ENCODE results near the gene TBCD. TPM values are rescaled to one million over a fixed set of nuclear protein-coding genes. Genes with fewer than 3 reads are reported as not detected.
"Not testable (repeated sequence)": the region's sequence is repeated elsewhere in the genome, so short reads cannot be mapped to it uniquely, and the experiment has no call there.

TBCD gene
- total RNA-seq, 1 experiment from 2014 or later = 181 TPM

DNA sequence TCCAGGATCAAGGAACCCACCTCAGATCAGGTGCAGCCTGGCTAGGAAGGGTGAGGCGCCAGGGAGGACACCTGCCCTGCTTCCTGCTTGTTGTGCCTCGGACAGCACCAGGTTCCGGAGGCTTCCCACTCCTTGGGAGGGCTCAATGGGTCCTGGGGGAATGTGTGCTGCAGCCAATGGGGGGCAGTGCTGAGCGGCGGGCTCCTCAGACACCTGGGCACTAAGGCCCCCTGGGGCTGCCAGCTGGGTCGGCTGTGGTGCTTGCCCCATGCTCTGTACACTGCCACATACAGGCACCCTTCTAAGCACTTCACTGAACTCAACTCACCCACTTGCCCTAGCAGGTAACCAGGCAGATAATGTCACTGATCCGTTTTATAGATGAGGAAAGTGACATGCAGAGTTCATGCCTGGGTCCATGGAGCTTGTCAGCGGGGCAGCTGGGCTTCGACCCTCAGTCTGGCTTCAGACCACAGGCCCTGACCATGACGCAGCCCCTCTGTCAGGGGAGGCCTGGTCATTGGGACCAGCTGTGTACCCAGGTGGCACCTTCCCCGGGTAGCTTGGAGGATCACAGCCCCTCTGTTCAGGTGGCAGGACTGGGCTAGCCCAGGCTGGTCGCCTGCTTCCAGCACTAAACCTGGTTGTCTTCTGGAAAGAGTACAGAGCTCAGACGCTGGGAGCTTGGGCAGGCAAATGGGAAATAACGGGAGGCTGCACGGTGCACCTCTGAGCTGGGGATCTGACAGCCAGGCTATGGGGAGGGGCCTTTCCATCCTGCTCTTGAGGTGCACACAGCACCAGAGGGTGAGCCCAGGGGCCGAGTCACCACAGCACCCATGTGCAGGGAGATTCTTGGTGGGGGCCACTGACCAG lies 8.3 kb upstream of the TBCD start:
- Histone ChIP-seq H3K4me1 (no peaks in the 10 kb centered on the region), H3K4me3 (no peak overlapping the region), H3K27me3 (no peaks in the 10 kb centered on the region), H3K36me3 (peaks cover 14% of the 10 kb centered on the region), H3K27ac (no peak overlapping the region), H3K9me3 (replicated peaks) (peaks cover 19% of the 10 kb centered on the region)
- DNase-seq = no peak

DNA sequence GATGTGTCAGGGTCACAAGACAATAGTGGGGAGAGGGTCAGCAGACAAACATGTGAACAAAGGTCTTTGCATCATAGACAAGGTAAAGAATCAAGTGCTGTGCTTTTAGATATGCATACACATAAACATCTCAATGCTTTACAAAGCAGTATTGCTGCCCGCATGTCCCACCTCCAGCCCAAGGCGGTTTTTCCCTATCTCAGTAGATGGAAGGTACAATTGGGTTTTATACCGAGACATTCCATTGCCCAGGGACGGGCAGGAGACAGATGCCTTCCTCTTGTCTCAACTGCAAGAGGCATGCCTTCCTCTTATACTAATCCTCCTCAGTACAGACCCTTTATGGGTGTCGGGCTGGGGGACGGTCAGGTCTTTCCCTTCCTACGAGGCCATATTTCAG lies 7.1 kb upstream of the TBCD start:
- H3K4me1 ChIP-seq, DNase-seq, H3K27ac ChIP-seq, H3K27me3 ChIP-seq, H3K4me3 ChIP-seq: not testable (repeated sequence)
- Histone ChIP-seq H3K9me3 (replicated peaks) (peaks cover 19% of the 10 kb centered on the region), H3K36me3 (peaks cover 12% of the 10 kb centered on the region)

DNA sequence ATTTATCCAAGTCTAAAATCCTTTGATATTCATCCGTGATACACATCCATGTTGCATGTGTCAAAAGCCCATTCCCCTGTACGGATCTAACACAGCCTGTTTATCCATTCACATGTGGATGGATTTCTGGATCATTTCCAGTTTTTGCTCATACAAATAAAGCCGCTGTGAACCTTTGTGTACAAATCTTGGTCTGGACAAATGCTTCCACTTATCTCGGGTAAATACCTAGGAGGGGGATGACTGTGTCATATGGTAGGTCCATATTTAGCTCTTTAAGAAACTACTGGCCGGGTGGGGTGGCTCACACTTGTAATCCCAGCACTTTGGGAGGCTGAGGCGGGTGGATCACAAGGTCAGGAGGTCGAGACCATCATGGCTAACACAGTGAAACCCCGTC lies 6.3 kb upstream of the TBCD start:
- Histone ChIP-seq H3K4me3 (no peak overlapping the region), H3K27ac (no peak overlapping the region), H3K27me3 (no peaks in the 10 kb centered on the region), H3K4me1 (no peaks in the 10 kb centered on the region), H3K36me3 (peaks cover 10% of the 10 kb centered on the region), H3K9me3 (replicated peaks) (peaks cover 18% of the 10 kb centered on the region)
- no peak for DNase-seq

DNA sequence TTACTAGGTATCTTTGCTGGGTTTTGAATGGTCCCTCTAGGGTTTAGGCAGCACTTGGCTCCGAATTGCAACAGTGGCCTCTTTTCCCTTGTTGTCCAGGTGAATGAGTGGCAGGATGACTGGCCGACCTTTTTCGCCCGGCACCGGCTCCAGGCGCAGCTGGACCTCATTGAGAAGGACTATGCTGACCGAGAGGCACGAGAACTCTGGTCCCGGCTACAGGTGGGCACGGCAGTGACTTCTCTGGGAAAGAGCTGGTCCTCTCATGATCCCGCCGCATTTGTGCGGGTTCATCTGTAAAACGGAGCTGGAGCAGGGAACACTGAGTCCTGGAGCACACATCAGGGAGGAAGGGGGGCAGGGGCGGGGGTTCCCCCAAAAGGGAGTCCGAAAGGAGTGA lies 3.1 kb upstream of the TBCD start:
- no peak overlapping the region for H3K27ac ChIP-seq
- H3K4me3 ChIP-seq = no peak overlapping the region
- no peak for DNase-seq
- H3K9me3 ChIP-seq (replicated peaks) = peaks cover 5% of the 10 kb centered on the region
- H3K36me3 ChIP-seq = no peaks in the 10 kb centered on the region
- H3K4me1 ChIP-seq = peaks cover 3% of the 10 kb centered on the region; the same call in 1 of the 2 replicates
- H3K27me3 ChIP-seq = no peaks in the 10 kb centered on the region

DNA sequence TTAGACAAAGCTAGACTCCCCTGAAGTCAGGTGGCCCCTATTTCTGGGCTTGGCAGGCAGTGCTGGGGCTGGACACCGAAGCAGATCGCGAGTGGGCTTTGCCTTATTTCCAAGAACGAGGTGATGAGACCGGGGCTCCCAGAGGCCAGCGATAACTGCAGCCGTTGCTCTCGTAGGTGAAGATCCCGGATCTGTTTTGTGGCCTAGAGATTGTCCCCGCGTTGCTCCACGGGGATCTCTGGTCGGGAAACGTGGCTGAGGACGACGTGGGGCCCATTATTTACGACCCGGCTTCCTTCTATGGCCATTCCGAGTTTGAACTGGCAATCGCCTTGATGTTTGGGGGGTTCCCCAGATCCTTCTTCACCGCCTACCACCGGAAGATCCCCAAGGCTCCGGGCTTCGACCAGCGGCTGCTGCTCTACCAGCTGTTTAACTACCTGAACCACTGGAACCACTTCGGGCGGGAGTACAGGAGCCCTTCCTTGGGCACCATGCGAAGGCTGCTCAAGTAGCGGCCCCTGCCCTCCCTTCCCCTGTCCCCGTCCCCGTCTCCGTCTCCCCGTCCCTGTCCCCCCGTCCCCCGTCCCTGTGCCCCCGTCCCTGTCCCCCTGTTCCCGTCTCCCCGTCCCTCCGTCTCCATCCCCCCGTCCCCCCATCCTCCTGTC lies 1.5 kb upstream of the TBCD start:
- no peak overlapping the region for H3K27ac ChIP-seq
- H3K9me3 ChIP-seq (replicated peaks) = peaks cover 3% of the 10 kb centered on the region
- peaks cover 3% of the 10 kb centered on the region; the same call in 1 of the 2 replicates for H3K4me1 ChIP-seq
- DNase-seq = no peak
- no peaks in the 10 kb centered on the region for H3K36me3 ChIP-seq
- no peak overlapping the region for H3K4me3 ChIP-seq
- H3K27me3 ChIP-seq = no peaks in the 10 kb centered on the region

- Histone ChIP-seq H3K27ac (no peak overlapping the region), H3K4me3 (peak overlapping the region; percentile 51), H3K36me3 (0 out of 2 replicates have a peak, but pooled peaks cover 2% of the 10 kb centered on the region), H3K27me3 (no peaks in the 10 kb centered on the region), H3K9me3 (replicated peaks) (no peaks in the 10 kb centered on the region; the same call in 1 of the 2 replicates), H3K4me1 (peaks cover 3% of the 10 kb centered on the region; the same call in 1 of the 2 replicates)
- no peak for DNase-seq
Observed at GRCh38 chr17:82751171-82751570, 694 bp upstream of the TBCD start.

DNA sequence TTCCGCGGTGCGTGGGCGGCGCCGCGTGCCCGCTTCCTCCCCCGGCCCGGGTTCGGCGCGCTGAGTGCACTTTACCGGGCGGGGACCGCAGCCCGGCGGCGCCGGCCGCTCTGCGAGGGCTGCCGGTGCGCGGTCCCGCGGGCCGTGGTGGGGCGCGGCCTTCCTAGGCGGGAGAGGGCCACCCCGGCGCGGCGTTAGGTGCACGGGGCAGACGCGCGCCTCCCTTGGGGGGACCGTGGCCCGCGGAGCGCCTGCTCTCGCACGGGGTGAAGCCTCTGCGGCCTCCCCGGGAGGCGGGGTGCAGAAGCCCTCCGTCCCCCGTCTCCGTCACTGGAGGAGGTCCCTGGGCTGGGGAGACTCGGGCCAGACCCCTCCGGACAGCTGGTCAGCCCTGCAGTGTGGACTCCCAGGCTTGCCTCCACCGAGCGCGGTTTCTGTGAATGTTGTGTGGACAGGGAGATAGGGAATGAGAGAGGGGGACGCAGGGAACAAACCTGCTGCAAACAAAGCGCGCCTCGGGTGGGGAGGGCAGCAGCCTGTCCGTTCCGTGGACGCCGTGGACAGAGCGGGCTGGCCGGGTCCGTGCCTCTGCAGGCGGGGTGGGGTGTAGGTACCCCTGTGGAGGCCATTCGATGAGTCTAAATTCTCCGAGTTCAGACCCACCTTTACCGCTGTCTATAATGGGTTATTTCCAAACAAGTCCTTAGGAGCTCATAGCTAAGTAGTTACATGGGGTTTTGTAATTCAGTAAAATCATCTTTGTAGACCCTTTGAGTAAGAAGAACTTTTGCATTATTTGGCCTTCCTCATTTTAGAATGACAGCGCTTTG lies 721 bp downstream of the TBCD start:
- H3K27me3 ChIP-seq = no peaks in the 10 kb centered on the region
- DNase-seq = peak; percentile 78
- no peaks in the 10 kb centered on the region; the same call in 1 of the 2 replicates for H3K9me3 ChIP-seq (replicated peaks)
- peaks cover 3% of the 10 kb centered on the region; the same call in 1 of the 2 replicates for H3K4me1 ChIP-seq
- H3K4me3 ChIP-seq = peak overlapping the region; percentile 91
- peaks cover 14% of the 10 kb centered on the region for H3K36me3 ChIP-seq
- peak overlapping the region; percentile 2; the same call in 1 of the 2 replicates for H3K27ac ChIP-seq

- H3K9me3 ChIP-seq (replicated peaks) = no peaks in the 10 kb centered on the region; the same call in 1 of the 2 replicates
- no peaks in the 10 kb centered on the region for H3K27me3 ChIP-seq
- H3K4me3 ChIP-seq = peak overlapping the region; percentile 91
- H3K36me3 ChIP-seq = peaks cover 19% of the 10 kb centered on the region
- no peak overlapping the region for H3K27ac ChIP-seq
- no peak for DNase-seq
- peaks cover 3% of the 10 kb centered on the region; the same call in 1 of the 2 replicates for H3K4me1 ChIP-seq
Observed at GRCh38 chr17:82753201-82753464, 1.3 kb downstream of the TBCD start.

GRCh38 chr17:82754297-82755208 lies 2.7 kb downstream of the TBCD start:
- Histone ChIP-seq H3K4me3 (no peak overlapping the region), H3K4me1 (peaks cover 3% of the 10 kb centered on the region; the same call in 1 of the 2 replicates), H3K27ac (no peak overlapping the region), H3K27me3 (no peaks in the 10 kb centered on the region), H3K9me3 (replicated peaks) (no peaks in the 10 kb centered on the region; the same call in 1 of the 2 replicates), H3K36me3 (peaks cover 21% of the 10 kb centered on the region)
- no peak for DNase-seq

- peaks cover 3% of the 10 kb centered on the region; the same call in 1 of the 2 replicates for H3K4me1 ChIP-seq
- DNase-seq = no peak
- peaks cover 25% of the 10 kb centered on the region for H3K36me3 ChIP-seq
- H3K27me3 ChIP-seq = no peaks in the 10 kb centered on the region
- H3K9me3 ChIP-seq (replicated peaks) = no peaks in the 10 kb centered on the region
- no peak overlapping the region for H3K4me3 ChIP-seq
- no peak overlapping the region for H3K27ac ChIP-seq
Observed at GRCh38 chr17:82756166-82756565, 4.3 kb downstream of the TBCD start.

GRCh38 chr17:82765371-82765770 lies 13.5 kb downstream of the TBCD start:
- H3K4me1 ChIP-seq = no peaks in the 10 kb centered on the region
- H3K36me3 ChIP-seq = peaks cover 68% of the 10 kb centered on the region
- no peak overlapping the region for H3K4me3 ChIP-seq
- no peak for DNase-seq
- no peaks in the 10 kb centered on the region for H3K9me3 ChIP-seq (replicated peaks)
- H3K27me3 ChIP-seq = no peaks in the 10 kb centered on the region
- no peak overlapping the region for H3K27ac ChIP-seq

GRCh38 chr17:82767041-82767754 lies 15.3 kb downstream of the TBCD start:
- H3K4me1 ChIP-seq = no peaks in the 10 kb centered on the region
- peak; percentile 75 to 82 for DNase-seq
- H3K36me3 ChIP-seq = peaks cover 72% of the 10 kb centered on the region
- H3K27me3 ChIP-seq = no peaks in the 10 kb centered on the region
- no peak overlapping the region for H3K27ac ChIP-seq
- H3K9me3 ChIP-seq (replicated peaks) = no peaks in the 10 kb centered on the region
- H3K4me3 ChIP-seq = no peak overlapping the region

DNA sequence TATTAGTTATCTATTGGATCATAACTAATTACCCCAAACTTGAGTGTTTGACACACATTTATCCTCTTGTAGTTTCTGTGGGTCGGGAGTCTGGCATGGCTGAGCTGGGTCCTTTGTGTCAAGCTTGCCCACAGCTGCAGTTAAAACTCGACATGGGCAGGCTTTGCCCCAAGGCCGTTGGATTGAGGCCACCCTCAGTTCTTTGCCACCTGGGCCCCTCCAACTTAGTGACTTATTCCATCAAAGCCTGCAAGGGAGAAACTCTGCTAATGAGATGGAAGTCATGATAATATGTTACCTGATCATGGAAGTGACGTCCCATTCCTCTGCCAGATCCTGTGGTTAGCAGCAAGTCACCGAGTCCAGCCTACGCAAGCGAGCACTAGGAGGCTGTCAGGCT lies 17.2 kb downstream of the TBCD start:
- Histone ChIP-seq H3K4me3 (no peak overlapping the region), H3K27ac (no peak overlapping the region), H3K27me3 (no peaks in the 10 kb centered on the region), H3K36me3 (peaks cover 72% of the 10 kb centered on the region), H3K9me3 (replicated peaks) (no peaks in the 10 kb centered on the region), H3K4me1 (no peaks in the 10 kb centered on the region)
- DNase-seq = no peak

Measured in SJCRH30 (cell line).